Loucy (cell line): ENCODE data around the gene IFITM5.

Experiments used
- CTCF ChIP-seq: fragments of 200-600 bp; sonication (generic); conservative IDR thresholded peaks from 2 replicates; pipeline ENCODE4 v1.5.1; 2014; ENCODE audit warnings: mild to moderate bottlenecking, antibody characterized with exemption, low read length
- EZH2phosphoT487 ChIP-seq: fragments of 200-600 bp; IDR thresholded peaks from 2 replicates; pipeline ENCODE4 v1.6.1; 2018; ENCODE audit warnings: antibody characterized with exemption, mild to moderate bottlenecking, moderate library complexity, borderline replicate concordance

- TF ChIP-seq CTCF: no peak
- no peak for TF ChIP-seq EZH2phosphoT487
Measured at GRCh38 chr11:299081-299891, at the start of gene IFITM5.
